ENCODE results near the gene GSN. TPM values are rescaled to one million over a fixed set of nuclear protein-coding genes. Genes with fewer than 3 reads are reported as not detected.

GSN gene
- total and polyA plus RNA-seq, 2 of the 13 experiments (the other 11 are each of a cell fraction or from before 2014, with no cell fraction given), result 294 to 307 TPM

DNA sequence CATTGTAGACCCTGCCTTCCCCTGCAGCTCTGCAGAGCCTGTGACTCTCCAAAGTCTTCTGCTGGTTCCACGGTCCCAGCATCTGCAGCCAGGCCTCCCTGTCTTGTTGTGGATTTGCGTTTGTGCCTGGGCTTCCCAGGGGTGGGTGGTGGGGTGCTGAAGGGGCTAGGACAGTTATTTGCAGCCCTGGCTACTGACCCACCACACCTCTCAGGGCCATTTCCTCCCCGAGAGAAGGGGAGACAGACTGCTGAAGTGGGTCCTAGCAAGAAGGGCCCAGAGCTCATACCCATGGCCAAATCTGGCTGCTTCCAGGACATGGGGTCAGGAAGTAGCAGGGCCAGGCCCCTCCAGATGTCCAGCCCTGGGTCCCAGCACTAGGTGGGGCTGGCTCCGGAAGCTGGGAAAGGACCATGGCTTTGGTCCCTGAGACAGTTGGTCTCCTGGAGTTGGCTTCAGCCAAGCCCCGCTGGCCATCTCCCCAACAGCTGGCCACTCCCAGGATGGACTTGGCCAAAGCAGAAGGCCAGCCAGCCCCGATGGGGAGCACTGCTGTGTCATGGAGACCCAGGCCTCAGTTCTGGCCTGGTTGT is 26.3 kb downstream of the GSN start (continued):
- TF ChIP-seq, protein P1, sequence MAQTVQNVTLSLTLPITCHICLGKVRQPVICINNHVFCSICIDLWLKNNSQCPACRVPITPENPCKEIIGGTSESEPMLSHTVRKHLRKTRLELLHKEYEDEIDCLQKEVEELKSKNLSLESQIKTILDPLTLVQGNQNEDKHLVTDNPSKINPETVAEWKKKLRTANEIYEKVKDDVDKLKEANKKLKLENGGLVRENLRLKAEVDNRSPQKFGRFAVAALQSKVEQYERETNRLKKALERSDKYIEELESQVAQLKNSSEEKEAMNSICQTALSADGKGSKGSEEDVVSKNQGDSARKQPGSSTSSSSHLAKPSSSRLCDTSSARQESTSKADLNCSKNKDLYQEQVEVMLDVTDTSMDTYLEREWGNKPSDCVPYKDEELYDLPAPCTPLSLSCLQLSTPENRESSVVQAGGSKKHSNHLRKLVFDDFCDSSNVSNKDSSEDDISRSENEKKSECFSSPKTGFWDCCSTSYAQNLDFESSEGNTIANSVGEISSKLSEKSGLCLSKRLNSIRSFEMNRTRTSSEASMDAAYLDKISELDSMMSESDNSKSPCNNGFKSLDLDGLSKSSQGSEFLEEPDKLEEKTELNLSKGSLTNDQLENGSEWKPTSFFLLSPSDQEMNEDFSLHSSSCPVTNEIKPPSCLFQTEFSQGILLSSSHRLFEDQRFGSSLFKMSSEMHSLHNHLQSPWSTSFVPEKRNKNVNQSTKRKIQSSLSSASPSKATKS (CRISPR knock-in tag; IDR thresholded peaks at IDR 0.05), result 0 out of 2 replicates have a peak, but pooled peaks have one; percentile 27
- no peak for TF ChIP-seq ZFP36 (IDR thresholded peaks at IDR 0.05; ENCODE audit: borderline replicate concordance, low read depth, low read length, partially characterized antibody)
- TF ChIP-seq SAP130 (CRISPR knock-in tag; IDR thresholded peaks at IDR 0.05; ENCODE audit: low read depth), result 0 out of 2 replicates have a peak, but pooled peaks have one; percentile 12
- peak; percentile 70; the same call in 1 of the 2 replicates for TF ChIP-seq ZBTB42 (CRISPR knock-in tag; IDR thresholded peaks at IDR 0.05)
- TF ChIP-seq ZFX (CRISPR knock-in tag; IDR thresholded peaks at IDR 0.05; ENCODE audit: low read depth), result peak; percentile 4; the same call in 1 of the 2 replicates
- TF ChIP-seq, protein P2, sequence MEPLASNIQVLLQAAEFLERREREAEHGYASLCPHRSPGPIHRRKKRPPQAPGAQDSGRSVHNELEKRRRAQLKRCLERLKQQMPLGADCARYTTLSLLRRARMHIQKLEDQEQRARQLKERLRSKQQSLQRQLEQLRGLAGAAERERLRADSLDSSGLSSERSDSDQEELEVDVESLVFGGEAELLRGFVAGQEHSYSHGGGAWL (CRISPR knock-in tag; IDR thresholded peaks at IDR 0.05), result no peak
- TF ChIP-seq MAFK (conservative IDR thresholded peaks at IDR 0.05 in 1 of 2, IDR thresholded peaks at IDR 0.05 in 1 of 2; ENCODE audit: low read length in 2 of 2), result no peak
- TF ChIP-seq ZNF766 (CRISPR knock-in tag; IDR thresholded peaks at IDR 0.05; ENCODE audit: borderline replicate concordance), result no peak

All from HepG2 (cell line).